WERI-Rb-1 (cell line): ENCODE measurements around the gene ERG28.

ENCODE experiments used
- DNase-seq: peaks from one replicate; pipeline ENCODE4 v3.0.0-alpha.2; 2020
- H3K27ac ChIP-seq: fragments of 250-450 bp; sonication (Bioruptor Pico); 2 replicates; pipeline ENCODE4 v1.5.1; 2020; ENCODE audit warnings: mild to moderate bottlenecking, moderate library complexity
- H3K27me3 ChIP-seq: fragments of 250-450 bp; sonication (Bioruptor Pico); 2 replicates; pipeline ENCODE4 v1.5.1; 2021; ENCODE audit warnings: mild to moderate bottlenecking, low read depth, moderate library complexity; ENCODE audit not compliant: insufficient read depth, severe bottlenecking
- H3K36me3 ChIP-seq: fragments of 250-450 bp; sonication (Bioruptor Pico); 2 replicates; pipeline ENCODE4 v1.5.1; 2020; ENCODE audit warnings: mild to moderate bottlenecking, moderate library complexity
- H3K4me3 ChIP-seq: 2 replicates; pipeline ENCODE4 v1.5.1; 2011; ENCODE audit warnings: low read depth, mild to moderate bottlenecking, control low read depth, low read length
- H3K9me3 ChIP-seq: fragments of 250-450 bp; sonication (Bioruptor Pico); 2 replicates; pipeline ENCODE4 v1.5.1; 2021; ENCODE audit warnings: mild to moderate bottlenecking, moderate library complexity; ENCODE audit not compliant: severe bottlenecking
- TF ChIP-seq, protein P1 (sequence below): IDR thresholded peaks from 2 replicates; pipeline ENCODE4 v1.5.1; 2011; ENCODE audit warnings: low read depth, mild to moderate bottlenecking, control low read depth, inconsistent platforms, low read length

The ERG28 gene

DNA sequence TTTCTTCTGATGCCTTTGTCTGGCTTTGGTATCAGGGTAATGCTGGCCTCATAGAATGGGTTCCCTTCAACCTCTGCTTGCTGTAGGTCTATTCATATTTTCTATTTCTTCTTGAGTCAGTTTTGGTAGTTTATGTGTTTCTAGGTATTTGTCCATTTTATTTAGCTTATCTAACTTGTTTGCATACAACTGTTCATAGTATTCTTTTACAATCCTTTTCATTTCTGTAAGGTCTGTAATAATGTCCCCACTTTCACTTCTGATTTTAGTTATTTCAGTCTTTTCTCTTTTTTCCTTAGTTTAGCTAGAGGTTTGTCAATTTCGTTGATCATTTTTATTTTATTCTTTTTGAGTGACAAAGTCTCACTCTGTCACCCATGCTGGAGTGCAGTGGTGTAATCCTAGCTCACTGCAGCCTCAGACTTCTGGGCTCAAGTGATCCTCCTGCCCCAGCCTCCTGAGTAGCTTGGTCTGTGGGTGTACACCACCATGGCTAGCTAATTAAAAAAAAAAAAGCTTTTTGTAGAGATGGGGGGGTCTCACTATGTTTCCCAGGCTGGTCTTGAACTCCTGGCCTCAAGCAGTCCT lies 12.0 kb upstream of the ERG28 start:
- no peak overlapping the region for H3K27ac ChIP-seq
- H3K36me3 ChIP-seq, result peaks cover 47% of the 10 kb centered on the region
- no peaks in the 10 kb centered on the region for H3K27me3 ChIP-seq
- no peak overlapping the region for H3K4me3 ChIP-seq
- peaks cover 10% of the 10 kb centered on the region for H3K9me3 ChIP-seq
- no peak for DNase-seq
- TF ChIP-seq, protein P1, sequence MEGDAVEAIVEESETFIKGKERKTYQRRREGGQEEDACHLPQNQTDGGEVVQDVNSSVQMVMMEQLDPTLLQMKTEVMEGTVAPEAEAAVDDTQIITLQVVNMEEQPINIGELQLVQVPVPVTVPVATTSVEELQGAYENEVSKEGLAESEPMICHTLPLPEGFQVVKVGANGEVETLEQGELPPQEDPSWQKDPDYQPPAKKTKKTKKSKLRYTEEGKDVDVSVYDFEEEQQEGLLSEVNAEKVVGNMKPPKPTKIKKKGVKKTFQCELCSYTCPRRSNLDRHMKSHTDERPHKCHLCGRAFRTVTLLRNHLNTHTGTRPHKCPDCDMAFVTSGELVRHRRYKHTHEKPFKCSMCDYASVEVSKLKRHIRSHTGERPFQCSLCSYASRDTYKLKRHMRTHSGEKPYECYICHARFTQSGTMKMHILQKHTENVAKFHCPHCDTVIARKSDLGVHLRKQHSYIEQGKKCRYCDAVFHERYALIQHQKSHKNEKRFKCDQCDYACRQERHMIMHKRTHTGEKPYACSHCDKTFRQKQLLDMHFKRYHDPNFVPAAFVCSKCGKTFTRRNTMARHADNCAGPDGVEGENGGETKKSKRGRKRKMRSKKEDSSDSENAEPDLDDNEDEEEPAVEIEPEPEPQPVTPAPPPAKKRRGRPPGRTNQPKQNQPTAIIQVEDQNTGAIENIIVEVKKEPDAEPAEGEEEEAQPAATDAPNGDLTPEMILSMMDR, result no peak

DNA sequence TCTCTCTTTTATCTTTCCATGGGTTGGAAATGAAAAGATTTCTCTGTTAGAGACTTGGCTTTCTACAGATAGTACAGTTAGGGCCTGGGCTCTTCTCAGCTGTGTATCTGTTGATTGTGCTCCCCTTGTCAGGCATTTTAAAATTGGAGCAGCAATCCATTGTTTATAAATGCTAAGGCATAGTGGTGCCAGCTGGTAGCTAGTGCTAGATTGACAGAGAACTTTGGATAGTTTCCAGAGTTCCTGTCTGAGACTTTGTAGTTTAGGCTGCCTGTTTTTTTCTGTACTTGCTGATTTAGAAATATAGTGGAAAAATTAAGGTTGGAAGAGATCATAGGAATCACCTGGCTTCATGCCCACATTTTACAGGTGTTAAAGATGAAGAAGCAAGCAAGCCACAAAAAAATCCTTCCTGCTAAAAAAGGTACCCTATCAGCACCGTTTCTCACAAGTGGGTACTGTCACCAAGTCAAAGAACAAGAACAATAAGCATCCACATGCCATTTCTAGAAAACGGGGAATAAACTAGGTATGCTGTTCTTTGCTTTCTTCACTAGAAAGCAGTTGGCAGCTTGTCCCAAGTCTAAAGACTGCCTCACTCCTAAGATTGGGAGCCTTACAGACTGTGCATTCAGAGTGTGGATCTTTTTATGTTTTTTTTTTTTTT lies 6.6 kb upstream of the ERG28 start:
- TF ChIP-seq, protein P1, result no peak
- peaks cover 4% of the 10 kb centered on the region for H3K9me3 ChIP-seq
- DNase-seq, result no peak
- no peak overlapping the region for H3K27ac ChIP-seq
- no peak overlapping the region for H3K4me3 ChIP-seq
- no peaks in the 10 kb centered on the region for H3K27me3 ChIP-seq
- H3K36me3 ChIP-seq, result peaks cover 55% of the 10 kb centered on the region

DNA sequence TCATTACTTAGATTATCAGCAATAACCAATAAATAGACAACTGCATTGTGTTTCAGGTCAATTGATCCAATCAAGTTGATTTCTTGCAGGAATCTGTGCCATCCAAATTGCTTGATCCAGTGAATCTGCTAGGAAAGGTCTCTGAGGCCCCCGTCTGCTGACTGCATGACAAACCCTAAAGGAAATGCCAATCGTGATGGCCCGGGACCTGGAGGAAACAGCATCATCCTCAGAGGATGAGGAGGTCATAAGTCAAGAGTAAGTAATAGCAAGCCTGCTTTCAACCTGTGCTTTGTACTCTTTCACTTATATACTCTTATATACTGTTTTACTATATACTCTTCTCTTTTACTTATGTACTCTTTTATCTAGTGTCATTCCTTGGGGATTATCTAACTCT lies 2.3 kb upstream of the ERG28 start:
- H3K4me3 ChIP-seq, result no peak overlapping the region
- peaks cover 18% of the 10 kb centered on the region for H3K36me3 ChIP-seq
- no peak overlapping the region for H3K27ac ChIP-seq
- TF ChIP-seq, protein P1, result no peak
- no peaks in the 10 kb centered on the region for H3K27me3 ChIP-seq
- no peak for DNase-seq
- no peaks in the 10 kb centered on the region for H3K9me3 ChIP-seq

GRCh38 chr14:75661499-75661814 lies 781 bp upstream of the ERG28 start:
- TF ChIP-seq, protein P1, result no peak
- DNase-seq, result no peak
- no peaks in the 10 kb centered on the region for H3K9me3 ChIP-seq

DNA sequence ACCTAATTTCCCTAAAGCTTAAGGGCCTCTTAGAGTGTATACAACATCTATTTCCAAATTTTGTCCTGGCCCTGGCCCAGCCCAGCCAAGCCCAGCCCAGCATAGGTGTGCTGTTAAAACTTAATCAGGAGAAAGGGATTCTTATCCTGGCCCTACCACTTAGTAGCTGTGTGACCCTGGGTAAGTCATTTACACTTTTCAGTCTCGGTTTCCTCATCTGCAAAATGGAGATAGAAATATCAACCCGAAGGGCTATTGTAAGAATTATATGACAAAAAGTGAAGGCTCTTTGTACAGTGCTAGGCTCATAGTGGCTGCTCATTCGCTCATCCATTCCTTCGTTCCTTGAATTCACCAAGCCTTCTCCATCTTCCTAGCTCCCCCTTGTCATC lies 442 bp downstream of the ERG28 start:
- H3K27me3 ChIP-seq, result no peaks in the 10 kb centered on the region
- peak overlapping the region; percentile 81 for H3K27ac ChIP-seq
- peaks cover 25% of the 10 kb centered on the region for H3K36me3 ChIP-seq
- peak overlapping the region; percentile 99 for H3K4me3 ChIP-seq
- TF ChIP-seq, protein P1, result no peak
- no peaks in the 10 kb centered on the region for H3K9me3 ChIP-seq
- no peak for DNase-seq

More at GRCh38 chr14:75661499-75661814, 781 bp upstream of the ERG28 start:
- Histone ChIP-seq H3K36me3 (peaks cover 20% of the 10 kb centered on the region), H3K4me3 (peak overlapping the region; percentile 99), H3K27ac (peak overlapping the region; percentile 81), H3K27me3 (no peaks in the 10 kb centered on the region)

DNA sequence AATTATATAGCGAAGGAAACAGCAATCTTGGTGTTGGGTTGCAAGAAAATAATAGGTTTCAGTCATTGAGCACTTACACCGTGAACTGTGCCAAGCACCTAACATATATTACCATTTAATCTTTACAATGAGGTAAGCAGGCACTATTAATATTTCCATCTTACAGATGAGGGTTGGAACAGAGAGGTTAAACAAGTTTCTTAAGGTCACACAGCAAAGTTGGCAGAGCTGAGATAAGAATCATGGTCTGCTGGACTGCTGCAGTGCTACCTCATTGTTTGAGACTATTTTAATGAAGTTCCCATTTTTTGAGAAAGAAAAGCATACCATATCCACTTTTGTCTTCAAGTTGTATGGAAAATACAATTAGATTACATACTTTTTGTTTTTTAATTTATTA lies 1.7 kb downstream of the ERG28 start:
- TF ChIP-seq, protein P1, result no peak
- Histone ChIP-seq H3K9me3 (no peaks in the 10 kb centered on the region), H3K36me3 (peaks cover 26% of the 10 kb centered on the region), H3K4me3 (no peak overlapping the region), H3K27ac (no peak overlapping the region), H3K27me3 (no peaks in the 10 kb centered on the region)
- DNase-seq, result no peak
